Measurements from ENCODE around the gene CCNO. TPM values are rescaled to one million over a fixed set of nuclear protein-coding genes. Genes with fewer than 3 reads are reported as not detected.

The CCNO gene
- total and polyA plus RNA-seq, 2 donors (not counting 3 experiments of a cell fraction or from before 2014, with no cell fraction given), result 0.37 to 0.58 TPM

- no peak for FAIRE-seq
- Histone ChIP-seq H3K36me3 (ENCODE audit: control insufficient read depth in 2 of 2, extremely low read depth in 1 of 2, insufficient read depth in 2 of 2, low read length in 2 of 2) (no peaks in the 10 kb centered on the region), H2AFZ (ENCODE audit: low read depth, low read length) (no peak overlapping the region), H3K9me3 (replicated peaks; ENCODE audit: control insufficient read depth, insufficient read depth, low read length) (no peaks in the 10 kb centered on the region), H3K79me2 (ENCODE audit: control insufficient read depth, insufficient read depth, low read length) (no peaks in the 10 kb centered on the region), H3K4me1 (ENCODE audit: control insufficient read depth, extremely low read depth, insufficient read depth, low read length) (peaks cover 9% of the 10 kb centered on the region), H4K20me1 (replicated peaks; ENCODE audit: control insufficient read depth, extremely low read depth, insufficient read depth, low read length) (no peaks in the 10 kb centered on the region), H3K27me3 (ENCODE audit: control insufficient read depth in 2 of 2, insufficient read depth in 2 of 2, low read length in 2 of 2) (peaks cover 81 to 95% of the 10 kb centered on the region in 2 experiments), H3K9ac (replicated peaks; ENCODE audit: extremely low read depth, insufficient read depth, low read length) (no peak overlapping the region), H3K27ac (ENCODE audit: insufficient read depth, low read depth, low read length) (no peak overlapping the region), H3K4me2 (ENCODE audit: insufficient read depth, low read length) (no peak overlapping the region), H3K4me3 (replicated peaks in 1 of 3; ENCODE audit: insufficient read depth in 1 of 3, low read depth in 1 of 3, low read length in 3 of 3) (no peak overlapping the region), H3K9me1 (replicated peaks; ENCODE audit: control insufficient read depth, extremely low read depth, insufficient read depth, low read length) (no peaks in the 10 kb centered on the region)
- TF ChIP-seq MAX (IDR thresholded peaks at IDR 0.05; ENCODE audit: insufficient read depth, insufficient read length) (no peak), EZH2 (IDR thresholded peaks at IDR 0.05; ENCODE audit: borderline replicate concordance, low read depth, low read length, severe bottlenecking) (no peak), JUN (IDR thresholded peaks at IDR 0.05; ENCODE audit: borderline replicate concordance, insufficient read depth, insufficient read length, low read depth) (no peak), MYC (IDR thresholded peaks at IDR 0.05; ENCODE audit: low read depth, low read length) (no peak), FOS (IDR thresholded peaks at IDR 0.05; ENCODE audit: borderline replicate concordance, insufficient read depth, low read length) (no peak), CTCF (IDR thresholded peaks at IDR 0.05; ENCODE audit: extremely low read depth in 1 of 2, insufficient read depth in 1 of 2, low read depth in 1 of 2, low read length in 2 of 2) (no peak), POLR2A (IDR thresholded peaks at IDR 0.05; ENCODE audit: low read depth, low read length) (no peak), GATA2 (IDR thresholded peaks at IDR 0.05; ENCODE audit: insufficient read depth, insufficient read length, low read depth, low read length) (no peak), POLR2AphosphoS5 (IDR thresholded peaks at IDR 0.05; ENCODE audit: insufficient read depth, low read depth, low read length) (no peak)
- dilution Hi-C loops (cut with MboI; ENCODE audit: extremely low pct_ligation_motif_present, low sequenced_read_pairs) (no loop called here), intact Hi-C loops (cut with micrococcal nuclease) (loop anchor here (5.0 kb wide), 2 partner anchors 467 to 1592 kb away; partner anchors contain the start of gene MAP3K1)
- CTCF ChIA-PET, result interaction anchor here (1.1 to 1.8 kb wide), 3 partner anchors 8 to 10 kb away, joined by 4 to 7 read pairs (median 6); no protein-coding TSS in a partner anchor
- no TSS peak for BruUV-seq (replicated peaks)
- no peak for DNase-seq (ENCODE audit: low read depth, low spot score)
- POLR2A ChIA-PET, result no interaction called here
These were observed 8.1 kb downstream of the CCNO start for GRCh38 chr5:55225346-55225745.

All from endothelial cell of umbilical vein (primary cell).